ENCODE data around the gene CRYBA1.

- TF ChIP-seq CTCF (IDR thresholded peaks at IDR 0.05; ENCODE audit: low read length) (no peak), EZH2 (optimal IDR thresholded peaks at IDR 0.05; ENCODE audit: low read depth, low read length) (no peak), EZH2phosphoT487 (IDR thresholded peaks at IDR 0.05; ENCODE audit: low read length) (no peak)
These were observed 9.4 kb downstream of the CRYBA1 start for GRCh38 chr17:29255926-29256522.
